ENCODE results near the gene TMEM138.

TMEM138 gene

DNA sequence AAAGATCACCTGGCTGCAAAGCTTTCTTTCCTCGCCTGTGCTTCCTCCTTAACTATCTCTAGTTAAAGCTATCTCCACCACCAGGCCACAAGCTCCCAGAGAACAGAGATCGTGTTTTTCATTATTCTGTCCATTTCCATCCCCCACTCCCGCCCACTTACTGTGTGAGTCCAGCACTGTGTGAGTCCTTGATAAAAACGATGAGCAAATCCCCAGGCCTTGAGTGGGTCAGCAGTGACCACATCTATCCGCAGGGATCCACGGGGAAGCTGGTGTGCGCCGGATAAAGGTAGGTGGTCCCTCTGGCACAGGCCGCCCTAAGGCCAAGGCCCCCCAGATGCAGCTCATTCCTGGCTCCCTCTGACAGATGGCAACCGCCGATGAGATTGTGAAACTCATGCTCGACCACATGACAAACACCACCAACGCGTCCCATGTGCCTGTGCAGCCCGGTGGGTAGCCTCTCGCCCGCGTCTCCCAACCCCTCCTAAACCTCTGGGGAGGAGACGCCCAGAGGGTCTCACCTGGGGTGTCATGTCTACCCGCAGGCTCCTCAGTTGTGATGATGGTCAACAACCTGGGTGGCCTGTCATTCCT is 19.9 kb upstream of the TMEM138 start:
- DNase-seq, result no peak

DNA sequence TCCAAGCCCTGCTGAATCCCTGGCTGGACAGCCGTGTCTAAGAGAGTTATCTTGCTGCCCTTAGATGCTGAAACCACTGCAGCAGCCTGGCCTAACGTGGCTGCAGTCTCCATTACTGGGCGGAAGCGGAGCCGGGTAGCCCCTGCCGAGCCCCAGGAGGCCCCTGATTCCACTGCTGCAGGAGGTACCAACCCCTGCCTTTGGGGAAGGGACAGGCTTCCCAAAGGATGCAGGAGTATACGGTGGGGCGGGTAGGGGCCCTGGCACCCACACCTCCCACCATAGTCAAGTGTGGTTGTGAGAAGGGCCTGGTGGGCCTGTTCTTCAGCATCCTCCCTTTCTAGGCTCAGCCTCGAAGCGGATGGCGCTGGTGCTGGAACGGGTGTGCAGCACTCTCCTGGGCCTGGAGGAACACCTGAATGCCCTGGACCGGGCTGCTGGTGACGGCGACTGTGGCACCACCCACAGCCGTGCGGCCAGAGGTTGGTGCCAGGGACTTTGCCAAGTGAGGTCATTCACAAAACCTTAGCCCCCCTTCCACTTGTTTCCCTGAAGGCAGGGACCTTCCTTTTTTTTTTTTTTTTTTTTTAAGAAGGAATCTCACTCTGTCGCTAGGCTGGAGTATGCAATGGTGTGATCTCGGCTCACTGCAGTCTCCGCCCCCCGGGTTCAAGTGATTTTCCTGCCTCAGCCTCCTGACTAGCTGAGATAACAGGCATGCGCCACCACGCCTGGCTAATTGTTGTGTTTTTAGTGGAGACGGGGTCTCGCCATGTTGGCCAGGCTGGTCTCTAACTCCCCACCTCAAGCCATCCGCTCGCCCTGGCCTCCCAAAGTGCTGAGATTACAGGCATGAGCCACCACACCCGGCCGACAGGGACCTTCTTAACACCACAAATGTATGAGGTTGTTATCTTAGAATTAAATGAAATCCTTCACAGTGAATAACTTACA is 18.1 kb upstream of the TMEM138 start:
- no peak for DNase-seq

GRCh38 chr11:61345170-61345610 is 17.0 kb upstream of the TMEM138 start:
- DNase-seq, result no peak

DNA sequence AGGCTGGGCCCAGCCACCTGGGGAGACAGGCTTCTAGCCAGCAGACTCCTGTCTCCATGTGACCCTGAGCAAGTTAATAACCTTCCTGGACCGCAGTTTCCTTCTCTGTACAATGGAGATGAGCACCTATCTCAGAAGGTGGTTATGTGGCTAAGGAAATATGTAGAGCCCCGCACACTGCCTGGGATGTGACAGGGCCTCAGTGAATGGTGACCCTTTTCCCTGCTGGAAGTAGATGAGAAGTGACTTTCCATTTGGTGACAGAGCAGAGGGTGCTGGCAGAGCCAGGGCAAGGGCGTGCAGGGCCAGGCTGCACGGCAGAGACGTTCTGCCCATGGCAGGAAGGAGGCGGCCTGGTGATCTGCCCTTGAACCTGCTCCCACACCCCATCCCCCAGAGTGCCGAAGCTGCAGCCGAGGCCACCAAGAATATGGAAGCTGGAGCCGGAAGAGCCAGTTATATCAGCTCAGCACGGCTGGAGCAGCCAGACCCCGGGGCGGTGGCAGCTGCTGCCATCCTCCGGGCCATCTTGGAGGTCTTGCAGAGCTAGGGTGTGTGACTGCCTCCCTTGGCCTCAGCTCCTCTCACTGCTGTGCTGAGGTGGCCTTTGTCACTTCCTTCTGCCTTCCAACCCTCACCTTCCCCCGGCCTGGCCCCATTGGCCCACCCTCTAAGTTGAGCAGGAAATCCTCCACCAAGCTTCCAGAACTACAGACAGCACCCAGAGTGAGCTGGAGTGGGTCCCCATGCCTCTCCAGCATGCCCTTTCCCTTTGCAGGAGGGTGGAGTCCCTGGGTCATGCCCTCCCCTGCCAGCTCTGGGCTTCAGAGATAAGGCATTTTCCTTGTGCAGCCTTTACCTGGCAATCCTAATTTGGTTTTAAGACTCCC is 16.0 kb upstream of the TMEM138 start:
- DNase-seq, result no peak

DNA sequence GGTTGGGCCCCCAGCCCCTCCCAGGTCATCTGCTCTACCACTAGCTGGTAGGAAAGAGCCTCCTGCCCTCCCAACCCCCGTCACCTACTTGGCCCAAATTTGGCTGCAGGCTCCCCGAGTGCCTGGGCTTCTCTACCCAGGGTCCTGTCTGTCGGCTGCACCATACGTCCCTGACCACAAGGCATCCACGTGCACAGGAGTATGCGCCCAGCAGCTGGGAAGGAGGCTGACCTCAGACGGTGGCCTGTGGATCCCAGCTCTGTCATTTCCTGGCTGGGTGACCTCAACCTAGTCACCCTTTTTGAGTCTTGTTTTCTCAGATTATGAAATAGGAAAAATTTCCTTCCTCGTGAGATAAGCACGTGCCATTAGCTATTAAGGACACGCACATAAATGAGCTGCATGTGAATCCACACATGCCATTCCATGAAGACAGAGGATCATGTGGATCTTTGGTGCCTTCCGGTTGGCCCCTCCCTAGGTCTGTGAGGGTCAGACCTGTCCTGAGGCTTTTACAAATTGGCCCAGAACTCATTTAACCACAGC is 14.2 kb upstream of the TMEM138 start:
- no peak for DNase-seq

DNA sequence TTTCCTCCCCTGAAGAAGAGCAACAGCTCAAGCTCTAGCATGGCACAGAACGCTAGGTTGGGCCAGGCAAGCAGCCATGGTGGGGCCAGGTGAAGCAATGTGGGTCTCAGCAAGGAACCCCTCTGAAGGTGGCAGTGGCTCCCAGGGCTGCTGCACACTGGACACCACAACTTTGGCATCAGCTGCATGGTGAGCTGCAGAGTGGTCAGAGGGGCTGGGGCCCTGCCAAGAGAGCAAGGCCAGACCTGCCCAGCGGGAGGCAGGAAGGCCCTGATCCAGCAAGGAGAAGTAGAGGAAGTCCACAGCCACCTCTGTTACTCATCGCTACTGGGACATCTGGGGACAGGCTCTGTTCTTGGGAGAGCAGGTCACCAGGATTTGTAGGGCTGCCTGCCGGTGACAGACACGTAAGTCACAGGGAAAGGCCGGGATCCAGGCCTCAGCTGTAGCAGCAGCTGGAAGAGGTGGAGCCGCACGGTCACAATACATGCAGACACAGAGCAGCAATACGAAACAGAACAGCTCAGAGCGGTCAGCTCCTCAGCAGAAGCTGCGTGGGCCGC is 12.9 kb upstream of the TMEM138 start:
- DNase-seq, result no peak

- no peak for DNase-seq
These were observed 12.3 kb upstream of the TMEM138 start for GRCh38 chr11:61349916-61350315.

DNA sequence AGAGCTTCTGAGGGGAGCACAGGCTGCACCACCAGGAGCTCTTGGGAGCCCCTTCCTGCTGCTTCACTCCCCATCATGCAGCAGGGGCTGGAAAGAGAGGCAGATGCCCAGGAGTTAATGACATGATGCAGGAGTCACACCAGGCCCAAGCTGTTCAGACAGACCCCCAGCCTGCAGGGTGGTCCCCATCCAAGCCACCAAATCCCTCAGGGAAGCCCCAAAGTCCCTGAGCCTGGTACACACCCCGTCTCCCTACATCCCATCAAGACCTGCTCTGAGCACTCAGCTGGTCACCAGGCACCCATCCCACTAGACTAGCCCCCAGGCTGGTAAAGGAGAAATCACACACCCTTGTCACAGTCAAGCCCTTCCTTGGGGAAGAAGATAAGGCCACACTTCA is 11.8 kb upstream of the TMEM138 start:
- no peak for DNase-seq

- DNase-seq, result no peak
These were observed 11.4 kb upstream of the TMEM138 start for GRCh38 chr11:61350803-61351202.

DNA sequence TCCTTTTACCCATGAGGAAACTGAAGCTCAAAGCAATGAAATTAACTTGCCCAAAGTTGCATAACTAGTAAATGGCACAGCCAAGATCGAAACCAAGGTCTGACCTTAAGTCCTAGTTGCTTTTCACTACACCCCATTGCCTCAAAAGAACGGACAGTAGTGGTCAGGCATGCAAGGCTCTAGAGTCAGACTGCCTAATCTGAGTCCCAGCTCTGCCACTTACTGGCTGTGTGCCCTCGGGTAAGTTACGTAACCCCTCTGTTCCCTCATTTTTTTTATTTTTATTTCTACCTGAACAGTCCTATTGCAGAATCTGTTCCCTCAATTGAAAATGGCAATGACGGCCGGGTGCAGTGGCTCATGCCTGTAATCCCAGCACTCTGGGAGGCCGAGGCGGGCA is 10.1 kb upstream of the TMEM138 start:
- DNase-seq, result no peak

- DNase-seq, result no peak
These were observed 8.8 kb upstream of the TMEM138 start for GRCh38 chr11:61353131-61354067.

DNA sequence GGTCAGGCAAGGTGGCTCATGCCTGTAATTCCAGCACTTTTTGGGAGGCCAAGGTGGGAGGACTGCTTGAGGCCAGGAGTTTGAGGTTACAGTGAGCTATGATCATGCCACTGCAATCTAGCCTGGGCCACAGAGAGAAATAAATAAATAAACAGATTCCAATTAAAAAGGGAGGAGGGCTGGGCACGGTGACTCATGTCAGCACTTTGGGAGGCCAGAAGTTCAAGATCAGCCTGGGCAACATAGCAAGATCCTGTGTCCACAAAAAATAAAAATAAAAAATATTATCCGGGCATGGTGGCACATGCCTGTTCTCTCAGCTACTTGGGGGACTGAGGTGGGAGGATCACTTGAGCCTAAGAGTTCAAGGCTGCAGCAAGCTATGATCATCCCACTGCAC is 8.0 kb upstream of the TMEM138 start:
- DNase-seq, result no peak

DNA sequence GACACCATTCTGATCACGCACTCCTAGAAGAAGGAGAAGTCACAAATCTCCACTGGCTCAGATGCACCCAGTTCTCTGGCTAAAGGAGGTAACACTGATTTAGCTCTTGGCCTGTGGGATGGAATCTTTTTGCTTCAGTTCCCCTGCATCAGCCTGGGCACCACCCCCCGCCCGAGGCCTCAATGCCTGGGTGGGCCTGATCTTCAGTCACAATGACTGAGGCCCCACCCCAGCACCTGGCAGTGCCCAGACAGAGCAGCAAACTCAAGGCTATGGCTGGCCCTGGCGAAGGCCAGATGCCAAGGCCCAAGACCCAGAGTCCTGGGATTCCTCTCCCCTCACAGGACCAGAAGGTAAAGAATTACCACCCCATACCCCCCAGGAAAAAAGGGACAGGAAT is 5.5 kb upstream of the TMEM138 start:
- no peak for DNase-seq

DNA sequence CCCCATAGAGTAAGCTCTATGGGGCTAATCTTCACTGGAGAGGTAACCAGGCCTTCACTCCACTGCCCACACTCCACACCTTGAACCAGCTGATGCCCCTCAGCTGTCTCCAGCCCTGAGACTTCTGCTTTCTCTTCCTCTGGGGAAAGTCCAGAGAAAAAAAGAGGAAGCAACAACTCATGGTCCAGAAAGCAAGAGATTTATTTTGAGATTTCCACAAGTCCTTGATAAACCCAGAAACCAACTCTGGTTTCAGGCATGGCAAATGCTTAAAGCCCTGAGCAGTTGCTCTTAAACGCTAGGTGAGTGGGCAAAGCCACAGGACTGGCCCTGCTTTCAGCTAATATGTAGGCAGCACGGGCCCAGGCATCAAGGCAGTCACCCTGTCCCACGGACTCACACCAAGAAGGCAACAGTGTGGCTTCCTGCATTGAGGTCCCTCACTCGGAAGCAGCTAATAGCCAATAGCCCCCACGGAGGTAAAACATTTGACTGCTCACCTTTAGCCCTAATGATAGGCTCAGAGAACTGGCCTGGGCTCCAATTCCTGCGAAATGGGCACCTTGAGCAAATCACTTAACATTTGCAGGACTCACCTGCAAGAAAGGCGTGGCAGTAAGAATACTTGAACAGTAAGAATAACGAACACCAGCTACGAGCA is 4.8 kb upstream of the TMEM138 start:
- no peak for DNase-seq

- DNase-seq, result no peak
These were observed 4.3 kb upstream of the TMEM138 start for GRCh38 chr11:61357894-61358239.

GRCh38 chr11:61358566-61358965 is 3.6 kb upstream of the TMEM138 start:
- no peak for DNase-seq

DNA sequence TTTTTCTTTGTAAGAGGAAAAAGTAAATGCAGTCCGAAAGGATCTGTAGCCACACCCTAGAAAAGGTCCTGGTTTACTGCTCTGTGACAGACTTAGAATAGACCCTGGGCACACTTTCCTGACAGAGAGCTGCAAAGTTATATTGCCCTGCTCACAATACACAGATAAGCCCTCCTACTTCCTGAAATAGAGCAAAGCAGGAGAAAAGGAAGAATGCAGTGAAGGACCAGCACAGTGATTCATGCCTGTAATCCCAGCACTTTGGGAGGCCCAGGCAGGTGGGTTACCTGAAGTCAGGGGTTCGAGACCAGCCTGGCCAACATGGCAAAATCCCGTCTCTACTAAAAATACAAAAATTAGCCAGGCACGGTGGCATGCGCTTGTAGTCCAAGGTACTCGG is 2.7 kb upstream of the TMEM138 start:
- no peak for DNase-seq

- DNase-seq, result no peak
These were observed 885 bp upstream of the TMEM138 start for GRCh38 chr11:61361237-61361740.

DNA sequence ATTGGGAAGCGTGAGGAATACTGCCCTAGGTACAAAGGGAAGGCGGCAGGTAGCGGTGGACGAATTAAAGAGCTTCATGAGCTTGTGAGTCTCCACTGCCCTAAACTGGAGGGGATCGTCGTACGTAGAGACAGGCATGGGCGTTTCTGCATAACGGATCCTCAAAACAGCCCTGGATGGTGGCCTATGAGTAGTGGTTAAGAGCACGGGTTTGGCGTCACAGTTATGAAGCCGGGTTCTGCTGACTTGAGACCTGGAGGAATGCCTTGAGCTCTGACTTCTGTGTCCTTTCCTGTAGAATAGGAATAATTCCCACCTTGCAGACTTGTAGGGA is 335 bp downstream of the TMEM138 start:
- DNase-seq, result peak; percentile 19

DNA sequence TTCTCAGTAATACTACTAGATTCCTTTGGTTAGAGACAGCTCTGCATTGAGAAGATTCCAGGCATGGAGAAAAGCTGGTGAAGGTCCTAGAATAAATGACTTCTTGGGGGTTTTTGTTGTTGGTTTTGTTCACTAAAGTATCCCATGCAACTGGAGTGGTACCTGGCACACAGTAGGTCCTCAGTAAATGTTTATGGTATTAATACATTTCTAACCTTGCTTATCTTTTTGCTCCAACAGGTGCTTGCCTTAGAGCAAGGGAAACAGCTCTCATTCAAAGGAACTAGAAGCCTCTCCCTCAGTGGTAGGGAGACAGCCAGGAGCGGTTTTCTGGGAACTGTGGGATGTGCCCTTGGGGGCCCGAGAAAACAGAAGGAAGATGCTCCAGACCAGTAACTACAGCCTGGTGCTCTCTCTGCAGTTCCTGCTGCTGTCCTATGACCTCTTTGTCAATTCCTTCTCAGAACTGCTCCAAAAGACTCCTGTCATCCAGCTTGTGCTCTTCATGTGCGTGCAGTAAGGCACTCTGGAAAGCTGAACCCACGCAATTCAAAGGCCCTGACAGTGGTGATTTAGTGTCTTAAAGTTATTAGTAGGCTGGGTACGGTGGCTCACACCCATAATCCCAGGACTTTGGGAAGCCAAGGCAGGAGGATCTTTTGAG is 2.0 kb downstream of the TMEM138 start:
- no peak for DNase-seq

All from activated gamma-delta T cell treated with Interleukin-2 at 50 U/mL for 16 hours (primary cell).